ENCODE results near the gene NR2E3.

NR2E3 gene

DNA sequence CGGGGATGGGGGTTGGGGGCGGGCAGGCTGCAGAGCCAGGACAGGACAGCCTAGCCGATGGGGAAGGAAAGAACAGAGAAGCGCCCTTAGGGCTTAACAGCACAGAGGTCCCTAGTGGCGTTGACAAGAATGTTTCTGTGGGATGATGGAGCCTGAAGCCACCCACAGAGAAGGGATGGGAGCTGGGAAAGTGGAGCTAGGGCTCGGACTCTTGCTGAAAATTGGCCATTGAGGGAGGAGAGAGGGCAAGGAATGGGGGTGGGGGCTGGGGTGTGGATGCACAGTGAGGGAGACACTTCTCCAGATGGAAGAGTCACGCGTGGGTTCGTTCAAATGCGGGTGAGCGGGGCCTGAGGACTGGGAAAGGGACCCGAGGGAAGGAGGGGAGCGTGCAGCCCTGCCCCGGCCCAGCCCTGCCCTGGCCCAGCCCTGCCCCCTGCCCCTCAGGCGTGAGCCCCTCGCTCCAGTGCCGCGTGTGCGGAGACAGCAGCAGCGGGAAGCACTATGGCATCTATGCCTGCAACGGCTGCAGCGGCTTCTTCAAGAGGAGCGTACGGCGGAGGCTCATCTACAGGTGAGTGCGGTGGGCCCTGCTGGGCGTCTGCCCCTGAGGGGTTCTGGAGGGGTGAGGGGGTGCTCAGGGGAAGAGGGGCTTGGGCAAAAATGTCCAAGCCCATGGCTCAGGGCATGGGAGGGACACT lies 832 bp downstream of the NR2E3 start:
- Histone ChIP-seq H3K9me3 (replicated peaks in 1 of 11) (no peaks in the 10 kb centered on the region), H3K9ac (no peak overlapping the region), H3K4me3 (no peak overlapping the region), H3K4me1 (peaks cover 19 to 25% (median 22%) of the 10 kb centered on the region in 10 experiments), H3K4me2 (no peak overlapping the region), H3K36me3 (no peaks in the 10 kb centered on the region), H4K20me1 (no peaks in the 10 kb centered on the region), H3K27ac (no peak overlapping the region), H3K27me3 (no peaks in the 10 kb centered on the region)
- TF ChIP-seq Cebpa-rat (IDR thresholded peaks at IDR 0.05) = no peak

GRCh38 chr15:71811752-71812735 lies 1.7 kb downstream of the NR2E3 start:
- Histone ChIP-seq H3K9me3 (replicated peaks in 1 of 11) (0 out of 22 replicates have a peak, but pooled peaks cover 0 to 2% (median 0%) of the 10 kb centered on the region in 11 experiments), H3K9ac (no peak overlapping the region), H3K27me3 (no peaks in the 10 kb centered on the region), H3K36me3 (no peaks in the 10 kb centered on the region), H3K4me1 (peaks cover 11 to 17% (median 13%) of the 10 kb centered on the region in 10 experiments), H3K27ac (no peak overlapping the region), H4K20me1 (no peaks in the 10 kb centered on the region), H3K4me3 (no peak overlapping the region), H3K4me2 (no peak overlapping the region)
- no peak for TF ChIP-seq Cebpa-rat (IDR thresholded peaks at IDR 0.05)

GRCh38 chr15:71812966-71813722 lies 2.8 kb downstream of the NR2E3 start:
- no peaks in the 10 kb centered on the region for H4K20me1 ChIP-seq
- peaks cover 0 to 13% (median 1%) of the 10 kb centered on the region in 11 experiments; a peak in 7 of 22 replicates for H3K9me3 ChIP-seq (replicated peaks in 1 of 11)
- no peaks in the 10 kb centered on the region for H3K36me3 ChIP-seq
- no peak for TF ChIP-seq Cebpa-rat (IDR thresholded peaks at IDR 0.05)
- no peaks in the 10 kb centered on the region for H3K27me3 ChIP-seq
- no peak overlapping the region for H3K4me3 ChIP-seq
- peaks cover under 1 to 6% (median 2%) of the 10 kb centered on the region in 10 experiments; a peak in 17 of 20 replicates for H3K4me1 ChIP-seq
- H3K9ac ChIP-seq = no peak overlapping the region
- no peak overlapping the region for H3K4me2 ChIP-seq
- H3K27ac ChIP-seq = no peak overlapping the region

GRCh38 chr15:71813723-71814470 lies 3.5 kb downstream of the NR2E3 start:
- no peak for TF ChIP-seq Cebpa-rat (IDR thresholded peaks at IDR 0.05)
- Histone ChIP-seq H3K4me1 (no peaks in the 10 kb centered on the region), H3K27ac (no peak overlapping the region), H3K4me3 (no peak overlapping the region), H3K36me3 (no peaks in the 10 kb centered on the region), H3K27me3 (no peaks in the 10 kb centered on the region), H3K9me3 (replicated peaks in 1 of 11) (peaks cover under 1 to 21% (median 8%) of the 10 kb centered on the region in 11 experiments; a peak in 14 of 22 replicates), H4K20me1 (no peaks in the 10 kb centered on the region), H3K9ac (no peak overlapping the region), H3K4me2 (no peak overlapping the region)

GRCh38 chr15:71815301-71815700 lies 4.9 kb downstream of the NR2E3 start:
- peaks cover 14 to 35% (median 22%) of the 10 kb centered on the region in 11 experiments for H3K9me3 ChIP-seq (replicated peaks in 1 of 11)
- no peaks in the 10 kb centered on the region for H3K27me3 ChIP-seq
- H3K9ac ChIP-seq = no peak overlapping the region
- no peaks in the 10 kb centered on the region for H4K20me1 ChIP-seq
- TF ChIP-seq Cebpa-rat (IDR thresholded peaks at IDR 0.05) = no peak
- peaks cover 0 to 10% (median 2%) of the 10 kb centered on the region in 11 experiments; a peak in 6 of 22 replicates for H3K36me3 ChIP-seq
- no peak overlapping the region for H3K27ac ChIP-seq
- H3K4me2 ChIP-seq = no peak overlapping the region
- H3K4me3 ChIP-seq = no peak overlapping the region
- H3K4me1 ChIP-seq = no peaks in the 10 kb centered on the region

DNA sequence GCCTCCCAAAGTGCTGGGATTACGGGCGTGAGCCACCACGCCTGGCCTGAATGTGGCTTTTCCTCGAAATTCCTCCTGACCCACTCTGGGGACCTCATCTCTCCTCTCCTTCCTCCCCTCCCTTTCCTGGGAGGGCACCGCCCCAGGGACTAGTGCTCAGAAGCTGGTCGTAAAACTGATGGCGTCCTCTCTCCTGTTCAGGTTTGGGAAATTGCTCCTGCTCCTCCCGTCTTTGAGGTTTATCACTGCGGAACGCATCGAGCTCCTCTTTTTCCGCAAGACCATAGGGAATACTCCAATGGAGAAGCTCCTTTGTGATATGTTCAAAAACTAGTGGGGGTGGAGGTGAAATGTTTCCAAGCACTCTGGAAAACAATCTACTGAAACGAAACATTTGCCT lies 7.0 kb downstream of the NR2E3 start:
- Histone ChIP-seq H4K20me1 (no peaks in the 10 kb centered on the region), H3K9me3 (replicated peaks in 1 of 11) (peaks cover 35 to 55% (median 43%) of the 10 kb centered on the region in 11 experiments), H3K4me2 (no peak overlapping the region), H3K27me3 (no peaks in the 10 kb centered on the region), H3K27ac (no peak overlapping the region), H3K36me3 (peaks cover 12 to 29% (median 19%) of the 10 kb centered on the region in 11 experiments), H3K4me1 (no peaks in the 10 kb centered on the region), H3K4me3 (no peak overlapping the region), H3K9ac (no peak overlapping the region)
- TF ChIP-seq Cebpa-rat (IDR thresholded peaks at IDR 0.05) = no peak

DNA sequence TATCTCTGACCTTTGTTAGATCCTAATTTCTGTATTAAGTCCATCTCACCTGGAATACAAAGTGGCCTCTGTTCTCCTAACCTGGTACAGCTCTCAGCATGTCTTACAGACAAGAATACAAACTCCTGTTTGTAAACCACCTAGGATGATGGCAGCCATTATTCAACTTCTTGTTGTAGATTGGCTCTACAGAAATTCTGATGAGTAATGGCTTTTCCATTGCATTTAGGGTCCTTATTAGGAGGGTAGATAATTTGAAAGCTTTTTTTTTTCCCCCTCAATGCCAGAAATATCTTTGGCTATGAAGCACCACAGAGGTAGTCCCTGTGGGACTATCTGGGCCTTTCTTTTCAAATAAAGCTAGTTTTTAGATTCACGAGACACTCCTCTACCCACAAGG lies 9.8 kb downstream of the NR2E3 start:
- no peaks in the 10 kb centered on the region for H4K20me1 ChIP-seq
- H3K36me3 ChIP-seq = peaks cover 30 to 56% (median 45%) of the 10 kb centered on the region in 11 experiments
- H3K27me3 ChIP-seq = no peaks in the 10 kb centered on the region
- no peaks in the 10 kb centered on the region for H3K4me1 ChIP-seq
- H3K9ac ChIP-seq = no peak overlapping the region
- H3K4me3 ChIP-seq = no peak overlapping the region
- H3K9me3 ChIP-seq (replicated peaks in 1 of 11) = peaks cover 57 to 83% (median 64%) of the 10 kb centered on the region in 11 experiments
- no peak for TF ChIP-seq Cebpa-rat (IDR thresholded peaks at IDR 0.05)
- H3K4me2 ChIP-seq = no peak overlapping the region
- H3K27ac ChIP-seq = no peak overlapping the region

GRCh38 chr15:71821547-71822129 lies 11.3 kb downstream of the NR2E3 start:
- H3K9me3 ChIP-seq (replicated peaks in 1 of 11) = peaks cover 57 to 89% (median 67%) of the 10 kb centered on the region in 11 experiments
- TF ChIP-seq Cebpa-rat (IDR thresholded peaks at IDR 0.05) = no peak

More at GRCh38 chr15:71821547-71822129, 11.3 kb downstream of the NR2E3 start:
- Histone ChIP-seq H3K27ac (no peak overlapping the region), H3K4me3 (peak overlapping the region in 3 of 10 experiments; percentile 7 to 28 (median 24); a peak in 3 of 20 replicates), H3K9ac (no peak overlapping the region), H3K4me2 (no peak overlapping the region), H4K20me1 (no peaks in the 10 kb centered on the region), H3K4me1 (no peaks in the 10 kb centered on the region), H3K27me3 (no peaks in the 10 kb centered on the region), H3K36me3 (peaks cover 40 to 70% (median 57%) of the 10 kb centered on the region in 11 experiments)
